ENCODE results near the gene ALDH9A1. TPM values are rescaled to one million over a fixed set of nuclear protein-coding genes. Genes with fewer than 3 reads are reported as not detected.
A peak's percentile ranks its signal among the peaks of the same experiment; 100 is the strongest.

ALDH9A1 gene
- total RNA-seq, 4 donors from 2014 or later: 47.3 to 90.4 (median 76.4) TPM

GRCh38 chr1:165637427-165637826 lies 60.9 kb downstream of the ALDH9A1 start:
- Histone ChIP-seq H3K36me3 (peaks cover 0 to 9% of the 10 kb centered on the region in 2 donors), H3K4me1 (peaks cover 10 to 100% (median 26%) of the 10 kb centered on the region in 3 donors), H3K4me3 (no peak overlapping the region), H3K9me3 (no peaks in the 10 kb centered on the region), H3K27me3 (no peaks in the 10 kb centered on the region), H3K27ac (peak overlapping the region; percentile 43 to 68 (median 59))
- WGBS, 2 donors (ENCODE audit: low coverage in 1 of 2): 18 to 23% methylated on average over 1 of the region's 1 CpG
- TF ChIP-seq EP300 (IDR thresholded peaks at IDR 0.05) (no peak), POLR2AphosphoS5 (IDR thresholded peaks at IDR 0.05) (peak; percentile 94)
- ATAC-seq: peak; percentile 88

- Histone ChIP-seq H3K4me1 (peaks cover 10 to 91% (median 27%) of the 10 kb centered on the region in 3 donors), H3K4me3 (no peak overlapping the region)
Measured at GRCh38 chr1:165635823-165636222, 62.5 kb downstream of the ALDH9A1 start.

GRCh38 chr1:165635329-165635728 lies 63.0 kb downstream of the ALDH9A1 start:
- no peak overlapping the region for H3K4me3 ChIP-seq
- no peaks in the 10 kb centered on the region for H3K27me3 ChIP-seq
- H3K27ac ChIP-seq: peak overlapping the region in 2 of 4 donors; percentile 12 to 30
- peaks cover 0 to 9% of the 10 kb centered on the region in 2 donors for H3K36me3 ChIP-seq
- WGBS, 2 donors (ENCODE audit: low coverage in 1 of 2): 52 to 61% methylated on average over 2 of the region's 2 CpGs
- ATAC-seq: no peak
- no peaks in the 10 kb centered on the region for H3K9me3 ChIP-seq
- H3K4me1 ChIP-seq: peaks cover 10 to 86% (median 27%) of the 10 kb centered on the region in 3 donors
- TF ChIP-seq POLR2AphosphoS5 (IDR thresholded peaks at IDR 0.05) (no peak), CTCF (IDR thresholded peaks at IDR 0.05) (no peak), EP300 (IDR thresholded peaks at IDR 0.05) (no peak)

More at GRCh38 chr1:165635823-165636222, 62.5 kb downstream of the ALDH9A1 start:
- TF ChIP-seq CTCF (IDR thresholded peaks at IDR 0.05): no peak
- no peak for ATAC-seq
- 50 to 61% methylated on average over 2 of the region's 2 CpGs for WGBS, 2 donors (ENCODE audit: low coverage in 1 of 2)
- Histone ChIP-seq H3K9me3 (no peaks in the 10 kb centered on the region), H3K36me3 (peaks cover 0 to 9% of the 10 kb centered on the region in 2 donors), H3K27me3 (no peaks in the 10 kb centered on the region), H3K27ac (peak overlapping the region in 1 of 4 donors; percentile 67)

- Histone ChIP-seq H3K36me3 (peaks cover 0 to 5% of the 10 kb centered on the region in 2 donors), H3K9me3 (no peaks in the 10 kb centered on the region), H3K27me3 (no peaks in the 10 kb centered on the region), H3K4me1 (peaks cover 10 to 83% (median 27%) of the 10 kb centered on the region in 3 donors), H3K27ac (peak overlapping the region in 2 of 4 donors; percentile 12 to 30), H3K4me3 (no peak overlapping the region)
- ATAC-seq: no peak
- no peak for TF ChIP-seq EP300 (IDR thresholded peaks at IDR 0.05)
- no peak for TF ChIP-seq POLR2A (IDR thresholded peaks at IDR 0.05)
- 54 to 71% methylated on average over 5 to 6 of the region's 6 CpGs for WGBS, 2 donors (ENCODE audit: low coverage in 1 of 2)
Measured at GRCh38 chr1:165634154-165634921, 64.0 kb downstream of the ALDH9A1 start.

- H3K9me3 ChIP-seq: no peaks in the 10 kb centered on the region
- H3K27ac ChIP-seq: no peak overlapping the region
- 36 to 39% methylated on average over 3 of the region's 3 CpGs for WGBS, 2 donors (ENCODE audit: low coverage in 1 of 2)
- H3K4me3 ChIP-seq: no peak overlapping the region
- no peak for TF ChIP-seq EP300 (IDR thresholded peaks at IDR 0.05)
- no peak for TF ChIP-seq POLR2A (IDR thresholded peaks at IDR 0.05)
- no peak for TF ChIP-seq POLR2AphosphoS5 (IDR thresholded peaks at IDR 0.05)
- no peak for TF ChIP-seq CTCF (IDR thresholded peaks at IDR 0.05)
- H3K36me3 ChIP-seq: no peaks in the 10 kb centered on the region
- H3K4me1 ChIP-seq: peaks cover 10 to 75% (median 27%) of the 10 kb centered on the region in 3 donors
- ATAC-seq: no peak
- no peaks in the 10 kb centered on the region for H3K27me3 ChIP-seq
Measured at GRCh38 chr1:165633614-165634013, 64.7 kb downstream of the ALDH9A1 start.

GRCh38 chr1:165632491-165632890 lies 65.9 kb downstream of the ALDH9A1 start:
- peaks cover 8 to 64% (median 27%) of the 10 kb centered on the region in 3 donors for H3K4me1 ChIP-seq
- peak overlapping the region; percentile 67 to 77 for H3K4me3 ChIP-seq
- H3K36me3 ChIP-seq: no peaks in the 10 kb centered on the region
- H3K27me3 ChIP-seq: no peaks in the 10 kb centered on the region
- peak overlapping the region; percentile 64 to 98 (median 92) for H3K27ac ChIP-seq
- no peaks in the 10 kb centered on the region for H3K9me3 ChIP-seq
- TF ChIP-seq POLR2A (IDR thresholded peaks at IDR 0.05): no peak
- TF ChIP-seq CTCF (IDR thresholded peaks at IDR 0.05): no peak
- TF ChIP-seq POLR2AphosphoS5 (IDR thresholded peaks at IDR 0.05): no peak
- TF ChIP-seq EP300 (IDR thresholded peaks at IDR 0.05): no peak
- 6 to 8% methylated on average over 6 to 7 of the region's 7 CpGs for WGBS, 2 donors (ENCODE audit: low coverage in 1 of 2)
- ATAC-seq: no peak

All from gastroesophageal sphincter (tissue), 4 donors.